Activated T-cell treated with anti-CD3 and anti-CD28 coated beads, Interleukin-2, amount 50 U/mL, for 4 hours (primary cell): ENCODE measurements around the gene BNIP3. TPM values are rescaled to one million over a fixed set of nuclear protein-coding genes. Genes with fewer than 3 reads are reported as not detected.
"Not testable (repeated sequence)": the region's sequence is repeated elsewhere in the genome, so short reads cannot be mapped to it uniquely, and the experiment has no call there.

Experiments used
- ATAC-seq, 2 donors: fragments of 200-7000 bp; cut with Tn5 transposase; one replicate each; pipeline ENCODE4 v1.10.0; 2021
- DNase-seq: peaks from one replicate; pipeline ENCODE4 v3.0.0-alpha.2; 2020
- H3K27me3 Mint-ChIP-seq: one replicate; pipeline ENCODE4 v1.8.0; 2021; ENCODE audit warnings: low read depth, mixed read lengths
- H3K36me3 Mint-ChIP-seq: one replicate; pipeline ENCODE4 v1.8.0; 2022; ENCODE audit warnings: mixed read lengths; ENCODE audit not compliant: insufficient read depth
- H3K4me1 Mint-ChIP-seq: one replicate; pipeline ENCODE4 v1.8.0; 2021; ENCODE audit warnings: low read depth, mixed read lengths
- H3K4me3 Mint-ChIP-seq: one replicate; pipeline ENCODE4 v1.8.0; 2021; ENCODE audit warnings: mild to moderate bottlenecking, moderate library complexity, mixed read lengths
- H3K9me3 Mint-ChIP-seq: one replicate; pipeline ENCODE4 v1.8.0; 2021; ENCODE audit warnings: mixed read lengths
- total RNA-seq, 3 donors: library from RNA; stranded (reverse); gene quantifications; one replicate each; pipeline ENCODE4 v1.2.1, GENCODE V29; 2021

The BNIP3 gene
- total RNA-seq, 3 donors from 2014 or later: 36.5 to 40.5 (median 38.6) TPM

DNA sequence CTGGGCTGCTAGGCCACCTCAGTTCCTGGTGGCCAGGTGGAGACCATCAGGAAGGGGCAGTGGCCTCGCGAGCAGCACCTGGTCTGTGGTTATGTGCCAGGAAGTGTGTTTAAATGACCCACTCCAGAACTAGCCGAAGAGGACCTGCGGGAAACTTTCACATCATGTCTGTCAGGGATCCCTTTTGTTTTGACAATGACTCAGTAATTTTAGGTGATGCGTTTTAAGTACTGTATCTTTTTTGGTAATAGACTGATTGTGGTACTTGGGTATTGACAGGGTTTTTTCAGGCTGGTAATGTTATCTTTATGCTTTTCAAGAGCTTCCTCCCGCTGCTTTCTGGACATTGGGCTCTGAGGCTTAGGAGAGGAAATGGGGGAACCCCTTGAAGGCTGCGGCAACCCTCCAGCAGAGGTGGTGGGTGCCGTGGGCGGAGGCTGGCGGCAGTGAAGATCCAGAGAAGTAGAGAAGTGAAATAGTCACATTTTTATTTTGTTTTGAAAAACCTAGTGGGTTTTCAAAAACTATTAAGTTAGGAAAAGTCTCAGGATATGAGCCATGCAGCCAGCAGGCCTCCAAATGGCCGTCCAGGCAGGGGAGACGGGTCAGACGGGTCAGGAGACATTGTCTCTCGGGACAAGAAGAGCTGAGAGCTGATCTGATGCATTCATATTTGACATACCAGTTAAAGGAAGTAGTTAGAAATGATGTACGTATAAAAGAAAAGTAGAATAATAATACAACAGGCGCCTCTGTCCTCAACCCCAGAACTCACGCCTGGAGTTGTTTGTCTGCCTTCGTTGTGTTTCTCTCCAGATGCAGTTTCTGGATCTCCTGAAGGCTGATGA is 53.3 kb downstream of the BNIP3 start:
- ATAC-seq (peak; percentile 72 to 83), DNase-seq (peak; percentile 29)
- Mint-ChIP-seq H3K27me3 (no peaks in the 10 kb centered on the region), H3K36me3 (peaks cover 24% of the 10 kb centered on the region), H3K4me1 (peaks cover 70% of the 10 kb centered on the region), H3K4me3 (peak overlapping the region; percentile 77), H3K9me3 (peaks cover under 1% of the 10 kb centered on the region)

DNA sequence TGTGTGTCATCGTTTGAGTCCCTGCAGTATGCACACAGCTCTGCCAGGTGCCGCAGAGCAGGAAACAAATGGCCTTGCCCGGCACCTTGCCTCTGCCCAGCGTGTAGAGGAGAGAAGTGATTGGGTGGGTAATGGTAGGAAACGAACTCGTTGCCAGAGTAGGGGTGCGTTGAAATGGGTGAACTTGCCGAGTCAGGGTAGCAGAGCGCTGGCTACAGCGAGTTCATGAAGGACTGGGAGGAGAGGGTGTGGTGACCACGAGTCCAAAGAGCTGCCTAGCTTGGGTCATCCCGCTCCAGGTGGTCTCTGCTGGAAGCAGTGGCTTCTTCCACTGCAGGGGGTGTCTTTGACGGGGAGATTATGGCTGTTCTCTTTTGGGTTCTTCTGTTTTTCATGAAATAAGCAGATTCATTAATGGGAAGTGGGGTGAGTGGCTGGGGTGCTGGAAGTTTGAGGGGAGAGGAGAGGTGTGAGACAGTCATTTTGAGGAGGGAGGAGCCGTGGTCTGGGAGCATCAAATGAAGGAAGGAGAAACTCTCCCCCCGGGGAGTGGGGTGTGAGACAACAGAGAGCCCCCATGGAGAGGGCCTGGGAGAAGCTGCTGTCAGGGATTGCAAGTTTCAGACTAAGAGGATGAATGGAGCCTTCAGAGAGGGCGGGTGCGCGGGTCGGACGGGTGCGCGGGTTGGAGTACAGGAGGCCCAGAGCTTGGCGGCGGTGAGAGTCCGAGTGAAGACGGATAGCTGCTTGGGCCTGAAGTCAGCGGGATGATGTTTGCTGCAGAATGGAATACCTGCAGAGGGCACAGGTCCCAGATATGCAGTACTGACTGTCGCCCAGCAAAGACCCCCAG is 54.8 kb downstream of the BNIP3 start:
- Mint-ChIP-seq H3K4me1 (peaks cover 70% of the 10 kb centered on the region), H3K36me3 (peaks cover 26% of the 10 kb centered on the region), H3K27me3 (no peaks in the 10 kb centered on the region), H3K9me3 (peaks cover 6% of the 10 kb centered on the region), H3K4me3 (peak overlapping the region; percentile 3)
- ATAC-seq (no peak), DNase-seq (no peak)

DNA sequence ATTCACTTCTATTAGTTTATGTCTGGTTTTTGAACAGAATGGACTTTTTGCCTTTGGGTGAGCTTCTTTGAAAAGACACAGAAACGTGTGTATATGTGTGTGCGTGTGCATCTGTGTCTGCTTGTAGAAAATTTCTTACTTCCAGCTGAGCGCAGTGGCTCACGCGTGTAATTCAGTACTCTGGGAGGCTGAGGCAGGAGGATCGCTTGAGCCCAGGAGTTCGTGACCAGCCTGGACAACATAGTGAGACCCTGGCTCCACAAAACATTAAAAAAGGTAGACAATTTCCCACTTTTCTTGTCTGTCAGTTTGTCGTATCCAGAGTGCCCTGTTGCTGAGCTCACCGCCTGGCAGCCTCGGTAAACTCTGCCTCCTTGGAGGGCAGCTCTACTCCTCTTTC is 55.5 kb downstream of the BNIP3 start:
- H3K4me3 Mint-ChIP-seq: no peak overlapping the region
- ATAC-seq: no peak
- peaks cover 32% of the 10 kb centered on the region for H3K36me3 Mint-ChIP-seq
- peaks cover 73% of the 10 kb centered on the region for H3K4me1 Mint-ChIP-seq
- no peak for DNase-seq
- no peaks in the 10 kb centered on the region for H3K27me3 Mint-ChIP-seq
- peaks cover 6% of the 10 kb centered on the region for H3K9me3 Mint-ChIP-seq

DNA sequence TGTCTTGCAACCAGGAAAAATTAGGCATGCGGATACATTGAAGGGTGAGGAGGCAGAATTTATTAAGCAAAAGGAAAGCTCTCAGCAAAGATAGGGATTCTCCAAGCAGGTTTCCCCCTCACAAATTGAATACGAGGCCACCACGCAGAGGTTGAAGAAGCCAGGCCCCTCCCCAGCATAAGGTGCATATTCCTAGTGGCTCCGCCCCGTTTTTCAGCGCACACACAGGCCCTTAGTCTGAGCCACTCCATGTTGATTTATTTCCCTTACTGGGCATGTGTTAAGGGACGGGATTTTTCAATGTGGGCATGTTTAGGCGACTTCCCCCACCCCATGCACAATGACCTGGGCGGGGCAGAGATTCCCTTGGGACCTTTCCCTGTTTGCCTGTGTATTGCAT is 56.0 kb downstream of the BNIP3 start:
- peaks cover 34% of the 10 kb centered on the region for H3K36me3 Mint-ChIP-seq
- peaks cover 73% of the 10 kb centered on the region for H3K4me1 Mint-ChIP-seq
- H3K27me3 Mint-ChIP-seq: no peaks in the 10 kb centered on the region
- DNase-seq (no peak), ATAC-seq (no peak)
- H3K4me3 Mint-ChIP-seq: no peak overlapping the region
- H3K9me3 Mint-ChIP-seq: peaks cover 6% of the 10 kb centered on the region

DNA sequence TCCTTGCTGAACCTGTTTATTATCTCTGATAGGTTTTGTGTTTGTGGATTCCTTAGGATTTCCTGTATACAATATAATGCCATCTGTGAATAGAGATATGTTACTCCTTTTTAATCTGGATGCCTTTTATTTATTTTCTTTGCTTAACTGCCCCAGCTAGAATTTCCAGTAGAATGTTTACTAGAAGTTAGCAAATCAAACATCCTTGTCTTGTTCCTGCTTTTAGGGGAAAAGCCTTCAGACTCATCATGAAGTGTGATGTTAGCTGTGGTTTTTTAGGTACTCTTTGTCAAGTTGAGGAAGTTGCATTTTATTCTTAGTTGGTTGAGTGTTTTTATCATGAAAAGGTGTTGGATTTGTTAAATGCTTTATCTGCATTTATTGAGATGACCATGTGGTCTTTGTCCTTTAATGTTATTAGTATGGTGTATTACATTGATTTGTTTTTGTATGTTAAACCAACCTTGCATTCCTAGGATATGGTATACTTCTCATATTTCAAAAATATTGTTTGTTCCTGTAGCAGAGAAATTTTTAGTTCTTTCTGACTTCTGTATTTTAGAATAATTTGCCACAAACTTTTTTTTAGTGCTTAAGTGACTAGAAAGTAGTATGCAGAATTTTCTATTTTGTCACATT is 56.6 kb downstream of the BNIP3 start:
- Mint-ChIP-seq H3K4me1 (peaks cover 73% of the 10 kb centered on the region), H3K27me3 (no peaks in the 10 kb centered on the region), H3K36me3 (peaks cover 35% of the 10 kb centered on the region)

DNA sequence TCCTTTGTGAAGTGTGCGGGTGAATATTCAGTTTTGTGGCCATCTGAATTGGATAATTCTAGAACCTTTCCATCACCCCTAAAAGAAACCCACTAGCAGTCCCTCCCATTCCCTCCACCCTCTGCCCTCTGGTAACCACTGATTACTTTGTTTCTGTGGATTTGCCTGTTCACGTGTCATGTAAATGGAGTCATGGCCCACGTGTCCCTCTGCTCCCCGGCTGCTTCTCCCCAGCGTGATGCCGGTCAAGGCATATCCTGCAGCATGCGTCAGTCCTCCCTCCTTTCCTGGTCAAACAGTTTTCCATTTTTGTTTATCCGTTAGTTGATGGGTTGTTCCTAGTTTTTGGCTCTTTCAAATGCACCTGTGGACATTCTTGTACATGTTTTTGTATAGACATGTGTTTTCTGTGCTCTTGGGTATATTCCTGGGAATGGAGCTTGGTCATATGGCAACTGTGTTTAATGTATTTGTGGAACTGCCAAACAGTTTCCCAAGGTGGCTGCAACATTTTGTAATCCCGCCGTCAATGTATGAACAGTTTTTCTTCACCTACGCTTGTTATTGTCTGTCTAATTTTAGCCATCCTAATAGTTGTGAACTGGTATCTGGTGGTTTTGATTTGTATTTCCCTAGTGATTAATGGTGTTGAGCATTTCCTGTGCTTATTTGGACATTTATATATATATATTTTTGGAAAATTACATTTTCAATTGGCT is 58.5 kb downstream of the BNIP3 start:
- Mint-ChIP-seq H3K36me3 (peaks cover 39% of the 10 kb centered on the region), H3K4me1 (peaks cover 71% of the 10 kb centered on the region), H3K27me3 (no peaks in the 10 kb centered on the region), H3K9me3 (peaks cover 14% of the 10 kb centered on the region), H3K4me3 (no peak overlapping the region)
- ATAC-seq (no peak), DNase-seq (no peak)

More for the DNA sequence above, 56.6 kb downstream of the BNIP3 start:
- ATAC-seq (no peak), DNase-seq (no peak)
- Mint-ChIP-seq H3K9me3 (peaks cover 8% of the 10 kb centered on the region), H3K4me3 (no peak overlapping the region)

DNA sequence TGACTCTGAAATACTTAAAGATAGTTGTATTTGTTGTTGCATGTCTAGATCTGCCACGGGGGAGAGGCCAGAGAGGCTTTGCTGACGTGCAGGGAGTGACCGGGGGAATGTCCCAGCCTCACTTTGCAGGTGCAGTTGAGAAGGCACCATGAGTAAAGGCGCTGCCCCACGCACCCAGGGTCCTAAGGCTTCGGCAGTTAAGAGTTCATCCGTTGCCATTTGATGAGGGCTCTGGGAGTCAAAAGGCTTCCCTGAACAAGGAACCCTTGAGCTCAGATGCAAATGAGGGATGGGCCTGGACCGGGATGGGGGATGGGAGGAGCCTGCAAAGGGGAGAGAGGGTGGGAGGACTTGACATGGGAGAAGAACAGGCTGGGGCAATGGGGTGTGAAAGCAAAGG is 60.5 kb downstream of the BNIP3 start:
- H3K27me3 Mint-ChIP-seq: no peaks in the 10 kb centered on the region
- H3K4me1 Mint-ChIP-seq: peaks cover 63% of the 10 kb centered on the region

DNA sequence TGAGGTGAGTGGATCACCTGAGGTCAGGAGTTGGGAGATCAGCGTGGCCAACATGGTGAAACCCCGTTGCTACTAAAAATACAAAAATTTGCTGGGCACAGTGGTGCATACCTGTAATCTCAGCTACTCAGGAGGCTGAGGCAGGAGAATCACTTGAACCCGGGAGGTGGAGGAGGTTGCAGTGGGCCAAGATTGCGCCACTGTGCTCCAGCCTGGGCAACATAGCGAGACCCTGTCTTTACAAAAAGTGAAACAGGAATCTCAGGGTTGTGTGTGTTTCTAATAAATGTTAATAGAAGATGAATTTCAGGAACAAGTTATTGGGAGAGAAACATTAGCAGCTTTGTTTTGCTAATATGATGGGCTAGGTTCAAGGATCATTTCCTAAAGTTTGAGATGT is 61.0 kb downstream of the BNIP3 start:
- no peaks in the 10 kb centered on the region for H3K27me3 Mint-ChIP-seq
- no peak for ATAC-seq
- peaks cover 36% of the 10 kb centered on the region for H3K36me3 Mint-ChIP-seq
- H3K9me3 Mint-ChIP-seq: peaks cover 14% of the 10 kb centered on the region
- peaks cover 66% of the 10 kb centered on the region for H3K4me1 Mint-ChIP-seq
- H3K4me3 Mint-ChIP-seq: no peak overlapping the region
- no peak for DNase-seq

More for the DNA sequence above, 60.5 kb downstream of the BNIP3 start:
- H3K36me3 Mint-ChIP-seq: peaks cover 36% of the 10 kb centered on the region
- no peak for DNase-seq
- ATAC-seq: no peak
- H3K4me3 Mint-ChIP-seq: no peak overlapping the region
- H3K9me3 Mint-ChIP-seq: peaks cover 14% of the 10 kb centered on the region

DNA sequence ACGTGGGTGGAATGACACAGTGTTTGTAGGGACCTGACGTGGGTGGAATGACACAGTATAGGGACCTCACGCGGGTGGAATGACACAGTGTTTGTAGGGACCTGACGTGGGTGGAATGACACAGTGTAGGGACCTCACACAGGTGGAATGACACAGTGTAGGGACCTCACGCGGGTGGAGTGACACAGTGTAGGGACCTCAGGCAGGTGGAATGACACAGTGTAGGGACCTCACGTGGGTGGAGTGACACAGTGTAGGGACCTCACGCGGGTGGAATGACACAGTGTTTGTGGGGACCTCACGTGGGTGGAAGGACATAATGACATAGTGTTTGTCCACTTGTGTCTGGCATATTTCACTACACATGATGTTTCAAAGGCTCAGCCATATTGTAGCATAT is 61.6 kb downstream of the BNIP3 start:
- H3K36me3 Mint-ChIP-seq: peaks cover 31% of the 10 kb centered on the region
- H3K27me3 Mint-ChIP-seq: no peaks in the 10 kb centered on the region
- no peak overlapping the region for H3K4me3 Mint-ChIP-seq
- ATAC-seq (peak in 1 of 2 donors; percentile 14), DNase-seq (no peak)
- peaks cover 14% of the 10 kb centered on the region for H3K9me3 Mint-ChIP-seq
- H3K4me1 Mint-ChIP-seq: peaks cover 64% of the 10 kb centered on the region

DNA sequence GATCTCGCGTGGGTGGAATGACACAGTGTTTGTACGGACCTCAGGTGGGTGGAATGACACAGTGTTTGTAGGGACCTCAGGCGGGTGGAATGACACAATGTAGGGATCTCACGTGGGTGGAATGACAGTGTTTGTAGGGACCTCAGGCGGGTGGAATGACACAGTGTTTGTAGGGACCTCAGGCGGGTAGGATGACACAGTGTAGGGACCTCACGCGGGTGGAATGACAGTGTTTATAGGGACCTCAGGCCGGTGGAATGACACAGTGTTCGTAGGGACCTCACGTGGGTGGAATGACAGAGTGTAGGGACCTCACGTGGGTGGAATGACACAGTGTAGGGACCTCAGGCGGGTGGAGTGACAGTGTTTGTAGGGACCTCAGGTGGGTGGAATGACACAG is 62.3 kb downstream of the BNIP3 start:
- peaks cover 28% of the 10 kb centered on the region for H3K36me3 Mint-ChIP-seq
- not testable (repeated sequence) for ATAC-seq, H3K4me3 Mint-ChIP-seq, H3K27me3 Mint-ChIP-seq, DNase-seq
- H3K9me3 Mint-ChIP-seq: peaks cover 14% of the 10 kb centered on the region
- peaks cover 68% of the 10 kb centered on the region for H3K4me1 Mint-ChIP-seq

Other genes starting within 250 kb of the BNIP3 start
- gene PPP2R2D, start 80.9 kb downstream of the BNIP3 start, total RNA-seq: 10 to 100 TPM; 22.6 to 25.7 (median 24.1) TPM
- gene JAKMIP3, start 84.0 kb upstream of the BNIP3 start, total RNA-seq: under 1 TPM; 0.08 to 0.35 (median 0.08) TPM
- 1 to 10 TPM; 1.6 to 6.3 (median 3.4) TPM for gene DPYSL4, start 205.0 kb upstream of the BNIP3 start, total RNA-seq